GM19438 (cell line): ENCODE data around the gene DENND6B.

Source experiments
- ATAC-seq: cut with Tn5 transposase; IDR thresholded peaks from one replicate; pipeline ENCODE4 v1.9.1; 2021; ENCODE audit warnings: low read depth; ENCODE audit not compliant: unreplicated experiment

The DENND6B gene

DNA sequence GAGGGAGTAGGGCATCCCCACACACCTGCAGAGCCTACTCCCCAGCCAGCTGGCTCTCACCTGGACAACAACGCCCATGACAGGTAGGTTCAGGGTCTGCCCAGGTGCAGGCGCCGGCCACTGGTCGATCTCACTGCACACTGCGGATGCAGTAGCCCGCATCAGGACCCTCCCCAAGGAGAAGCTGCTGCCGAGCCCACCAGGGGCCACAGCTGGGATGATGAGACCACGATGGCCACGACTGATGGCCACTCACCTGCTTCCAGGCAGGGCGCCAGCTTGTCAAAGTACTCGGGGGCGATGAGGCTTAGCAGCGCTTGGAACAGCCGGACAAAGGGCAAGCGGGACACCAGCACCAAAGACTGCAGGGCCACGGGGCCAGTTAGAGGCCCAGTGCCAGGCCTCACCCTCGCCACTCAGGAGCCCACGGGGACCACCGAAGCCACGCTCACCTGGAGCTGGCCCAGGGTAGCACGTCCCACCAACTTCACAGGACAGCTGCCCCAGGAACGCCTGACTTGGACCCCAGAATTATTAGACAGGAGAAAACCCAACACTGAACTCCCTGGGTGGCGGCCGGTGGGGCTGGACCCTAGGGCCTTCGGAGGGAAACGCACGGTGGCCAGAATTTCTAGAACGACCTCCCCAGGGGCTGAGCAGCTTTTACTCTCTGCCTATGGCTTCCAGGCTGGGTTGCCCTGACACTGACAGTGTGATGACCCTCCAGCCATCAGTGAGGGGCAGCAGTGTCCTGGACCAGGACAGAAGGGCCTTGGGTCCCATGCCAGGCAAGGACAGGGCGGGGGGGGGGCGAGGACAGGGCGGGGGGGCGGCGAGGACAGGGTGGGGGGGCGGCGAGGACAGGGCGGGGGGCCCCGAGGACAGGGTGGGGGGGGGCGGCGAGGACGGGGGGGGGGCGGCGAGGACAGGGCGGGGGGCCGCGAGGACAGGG lies 10.4 kb downstream of the DENND6B start:
- ATAC-seq, result no peak

DNA sequence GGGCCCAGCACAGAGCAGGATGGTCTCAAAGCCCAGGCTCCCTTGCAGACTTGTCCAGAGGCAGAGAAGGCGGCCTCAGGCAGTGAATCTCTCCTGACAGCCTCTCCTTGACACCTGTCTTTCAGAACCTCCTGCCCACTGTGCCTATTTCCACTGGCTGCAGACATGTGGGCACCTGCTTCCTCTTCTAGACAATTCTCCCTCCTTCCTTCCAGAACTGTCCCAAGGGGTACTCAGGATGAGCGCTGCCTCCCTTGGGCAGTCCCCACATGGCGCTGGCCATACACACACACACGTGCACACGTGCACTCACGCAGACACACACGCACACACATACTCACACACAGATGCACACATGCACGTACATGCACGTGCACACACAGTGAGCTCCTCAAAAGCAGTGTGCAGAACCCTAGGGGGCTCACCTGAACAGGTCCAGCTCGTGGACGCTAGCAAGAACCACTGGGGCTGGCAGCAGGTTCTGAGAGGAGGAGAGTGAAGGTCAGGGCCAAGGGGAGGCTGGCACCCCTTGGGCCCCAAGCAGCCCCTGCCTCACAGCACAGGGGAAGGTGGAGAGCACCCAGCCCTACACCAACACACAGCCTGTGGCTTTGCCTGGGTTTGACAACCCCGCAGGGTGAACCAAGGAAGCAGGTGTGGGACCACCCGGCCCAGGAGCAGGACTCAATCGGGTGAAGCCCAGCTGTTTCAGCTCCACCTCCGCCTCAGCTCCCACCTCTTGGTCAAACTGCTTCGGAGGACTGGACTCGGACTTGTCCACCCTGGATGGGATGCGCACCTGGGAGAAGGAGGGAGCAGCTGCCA lies 11.3 kb downstream of the DENND6B start:
- ATAC-seq, result peak; percentile 5

DNA sequence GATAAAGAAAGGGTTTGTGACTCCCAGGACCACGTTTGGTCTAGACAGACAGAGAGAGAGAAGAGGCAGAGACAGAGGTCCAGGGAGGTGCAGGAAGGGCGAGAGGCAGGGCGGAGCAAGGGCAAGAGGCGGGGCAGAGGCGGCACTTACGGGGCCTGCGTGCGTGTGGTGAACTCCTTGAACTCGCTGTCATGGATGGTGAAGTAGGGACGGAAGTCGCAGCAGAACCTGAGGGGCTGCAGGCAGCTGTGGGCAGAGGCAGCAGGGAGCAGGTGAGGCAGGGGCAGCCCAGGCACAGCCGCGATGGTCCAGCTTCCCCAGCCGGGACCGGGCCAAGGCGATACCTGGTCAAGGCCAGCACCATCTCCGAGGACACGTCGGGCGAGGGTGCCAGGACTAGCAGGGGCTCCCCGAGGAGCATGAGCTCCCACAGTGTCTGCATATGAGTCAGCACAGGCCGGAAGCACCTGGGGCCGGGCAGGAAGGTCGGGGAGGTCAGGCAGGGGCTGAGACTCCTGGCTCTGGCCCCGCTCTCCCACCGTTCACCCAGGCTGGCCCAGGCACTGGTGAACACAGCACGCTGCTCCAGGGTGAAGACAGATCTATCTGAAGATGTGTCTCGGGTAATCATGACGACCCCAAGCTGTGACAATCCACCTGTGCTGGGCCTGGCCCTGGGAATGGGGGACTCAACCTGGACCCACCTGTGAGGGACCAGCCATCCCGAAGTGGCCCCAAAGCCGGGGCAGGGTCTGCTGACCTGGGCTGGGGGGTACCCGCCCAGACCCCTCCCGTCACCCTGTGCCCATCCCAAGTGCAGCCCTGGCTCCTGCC lies 12.1 kb downstream of the DENND6B start:
- peak; percentile 76 for ATAC-seq

DNA sequence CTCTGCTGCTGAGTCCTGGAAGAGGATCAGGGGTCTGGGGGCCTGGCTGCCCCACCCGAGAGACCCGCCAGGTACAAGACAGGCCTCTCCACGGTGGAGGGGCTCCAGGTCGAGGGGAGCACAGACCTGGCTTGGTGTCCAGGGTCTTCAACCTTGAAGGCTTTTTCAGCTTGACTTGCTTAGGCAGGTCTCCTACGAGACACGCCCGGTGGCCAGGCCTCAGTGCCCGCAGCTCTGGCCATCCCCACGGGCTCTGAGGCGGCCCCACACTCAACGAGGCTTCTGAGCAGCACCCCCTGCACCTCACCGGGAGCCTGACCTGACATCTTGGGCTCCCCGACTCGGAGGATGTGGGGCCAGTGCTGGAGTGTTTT lies 12.7 kb downstream of the DENND6B start:
- no peak for ATAC-seq

DNA sequence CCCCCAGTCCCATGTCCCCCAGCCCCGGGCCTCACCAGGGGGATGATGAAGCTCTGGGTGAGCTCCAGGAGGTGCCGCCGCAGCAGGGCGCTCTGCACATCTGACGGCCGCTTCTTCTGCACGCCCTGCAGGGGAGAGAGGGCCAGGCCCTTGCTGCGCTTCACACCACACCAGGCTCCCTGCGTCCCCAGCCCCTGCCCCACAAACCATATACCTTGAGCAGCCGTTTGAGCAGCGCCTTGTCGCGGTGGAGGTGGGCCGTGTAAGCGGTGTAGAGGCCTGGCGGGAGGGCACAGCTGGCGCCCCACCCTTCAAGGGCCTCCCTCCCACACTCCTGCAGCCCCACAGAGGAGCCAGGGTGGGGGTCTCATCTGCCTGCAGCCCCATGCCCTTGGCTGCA lies 13.2 kb downstream of the DENND6B start:
- ATAC-seq, result no peak

DNA sequence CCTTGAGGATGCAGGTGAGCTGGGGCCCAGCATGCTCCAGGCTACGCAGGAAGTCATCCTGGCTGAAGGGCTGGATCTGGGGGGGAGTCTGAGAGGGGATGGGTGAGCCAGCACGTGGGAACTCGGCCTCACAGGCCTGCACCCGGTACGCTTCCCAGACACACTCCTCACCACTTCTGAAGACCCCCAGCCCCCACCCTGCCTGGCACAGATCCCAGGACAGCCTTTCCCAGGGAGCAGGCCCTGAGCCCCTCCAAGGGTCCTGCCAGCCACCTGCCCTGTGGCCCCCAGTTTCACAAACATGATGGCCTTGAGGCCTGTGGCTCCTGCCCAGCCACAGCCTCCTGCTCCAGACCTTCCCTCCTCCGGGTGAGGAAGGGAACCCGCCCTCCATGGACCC lies 13.8 kb downstream of the DENND6B start:
- no peak for ATAC-seq

DNA sequence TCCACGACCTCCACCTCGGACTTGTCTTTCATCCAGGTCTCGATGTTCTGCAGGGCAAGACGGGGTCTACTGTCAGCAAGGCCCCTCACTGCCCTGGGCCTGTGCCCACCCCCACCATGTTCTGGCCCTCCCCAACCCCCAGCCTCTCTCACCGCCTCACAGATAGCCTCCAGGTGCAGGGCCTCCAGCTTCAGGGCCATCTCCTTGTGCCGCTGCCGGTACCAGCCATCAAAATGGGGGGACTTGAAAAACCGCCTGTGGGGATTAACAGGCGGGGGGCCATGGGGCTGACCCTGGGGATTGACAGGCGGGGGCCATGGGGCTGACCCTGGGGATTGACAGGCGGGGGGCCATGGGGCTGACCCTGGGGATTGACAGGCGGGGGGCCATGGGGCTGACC lies 14.4 kb downstream of the DENND6B start:
- ATAC-seq, result no peak

DNA sequence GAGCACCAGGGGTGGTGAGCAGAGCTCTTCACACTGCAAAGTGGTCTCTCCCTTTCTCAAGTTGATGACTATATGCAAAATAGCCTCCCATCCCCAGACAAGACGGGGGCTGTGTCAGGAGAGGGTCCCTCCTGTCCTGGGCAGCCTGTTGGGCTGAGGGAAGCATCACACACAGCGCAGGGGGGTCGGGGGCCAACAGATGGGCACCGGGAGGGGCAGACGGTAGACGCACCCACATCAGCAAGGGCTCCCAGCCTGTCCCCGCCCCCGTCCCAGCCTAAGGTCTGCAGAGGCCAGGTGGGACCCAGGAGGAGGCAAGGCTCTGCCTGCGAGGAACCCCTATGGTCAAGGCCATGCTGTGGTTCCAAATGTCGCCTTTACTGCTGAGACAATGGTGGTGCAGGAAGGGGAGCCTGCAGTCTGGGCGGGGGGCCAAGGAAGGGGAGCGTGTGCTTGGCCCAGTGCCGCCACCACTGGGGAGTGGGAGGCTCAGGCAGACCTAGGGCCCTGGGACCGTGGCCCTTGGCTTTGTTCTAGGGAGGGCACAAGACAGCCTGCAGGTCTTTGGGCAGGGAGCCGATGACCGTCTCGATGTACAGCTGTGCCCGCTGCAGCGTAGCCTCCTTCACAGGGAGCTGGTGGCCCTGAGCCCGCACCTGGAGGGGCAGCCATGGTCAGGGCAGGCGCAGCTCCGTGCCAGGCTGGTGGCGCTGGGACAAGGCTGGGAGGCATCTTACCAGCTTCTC lies 15.0 kb downstream of the DENND6B start:
- ATAC-seq, result no peak

DNA sequence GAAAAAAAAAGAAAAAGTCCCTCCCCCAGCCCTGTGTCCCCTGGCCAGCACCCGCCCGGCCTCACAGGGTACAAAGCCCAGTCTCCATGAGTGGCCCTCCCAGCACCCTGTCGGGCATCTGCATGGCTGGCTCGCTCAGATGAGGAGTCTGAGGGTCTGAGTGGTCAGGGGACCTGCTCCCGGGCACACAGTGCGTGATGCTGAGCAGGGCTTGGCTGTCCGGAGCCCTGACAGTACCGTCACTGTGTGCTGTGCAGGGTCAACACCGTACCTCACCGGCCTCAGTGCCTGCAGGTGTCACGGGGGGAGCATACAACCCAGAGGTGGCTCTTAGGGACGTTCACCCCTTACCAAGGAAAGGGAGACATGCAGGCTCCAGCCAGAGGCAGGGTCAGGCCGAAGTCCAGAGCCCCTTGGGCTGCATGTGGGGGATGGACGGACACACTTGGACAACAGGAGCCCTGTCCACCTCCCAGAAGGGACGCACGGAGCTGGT lies 15.8 kb downstream of the DENND6B start:
- no peak for ATAC-seq

DNA sequence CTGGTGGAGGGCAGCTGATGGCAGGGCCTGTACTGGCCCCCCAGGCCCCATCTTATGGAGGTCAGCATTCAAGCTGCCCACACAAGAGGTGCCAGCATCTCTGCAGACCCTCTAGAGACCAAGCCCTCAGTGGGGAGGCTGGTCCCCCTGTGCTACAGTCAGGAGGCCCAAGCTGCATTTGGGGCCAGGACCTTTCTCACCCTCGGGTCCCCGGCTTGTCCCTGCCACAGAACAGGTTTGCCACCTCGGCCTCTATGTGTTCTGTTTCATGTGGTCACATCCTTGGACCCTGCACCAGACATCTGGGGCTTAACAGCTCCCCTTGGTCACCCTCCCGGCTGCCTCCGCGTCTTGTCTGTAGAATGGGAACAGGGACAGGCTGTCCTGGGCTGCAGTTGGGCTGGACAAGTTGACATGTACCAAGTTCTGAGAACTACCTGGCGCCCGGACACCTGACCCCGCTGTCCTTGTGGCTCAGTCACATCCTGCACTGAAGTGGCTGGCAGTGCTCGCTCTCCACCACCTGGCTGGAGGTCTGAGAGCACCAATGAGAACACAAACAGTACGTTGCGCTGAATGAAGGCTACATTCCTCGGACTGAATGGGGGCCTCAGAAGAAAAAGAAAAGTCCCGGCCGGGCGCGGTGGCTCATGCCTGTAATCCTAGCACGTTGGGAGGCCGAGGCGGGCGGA lies 16.6 kb downstream of the DENND6B start:
- no peak for ATAC-seq

DNA sequence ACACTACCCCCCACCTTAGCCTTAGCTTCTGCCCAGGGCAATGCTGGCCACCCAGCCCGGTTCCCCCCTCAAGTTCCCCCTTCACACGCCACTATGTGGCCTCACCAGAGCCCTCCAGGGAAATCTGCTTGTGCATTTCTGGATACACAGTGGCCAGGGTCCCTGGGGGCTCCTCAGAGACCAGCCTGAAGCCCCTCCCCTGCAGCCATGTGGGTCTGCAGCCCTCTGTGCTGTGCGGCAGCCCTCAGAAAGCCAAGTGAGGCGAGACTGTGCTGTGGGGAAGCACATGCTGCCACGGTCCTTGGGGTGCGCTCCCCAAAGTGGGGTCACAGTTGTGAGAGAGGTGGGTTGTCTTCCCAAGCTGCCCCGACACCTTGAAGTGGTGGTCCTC lies 17.2 kb downstream of the DENND6B start:
- ATAC-seq, result no peak

DNA sequence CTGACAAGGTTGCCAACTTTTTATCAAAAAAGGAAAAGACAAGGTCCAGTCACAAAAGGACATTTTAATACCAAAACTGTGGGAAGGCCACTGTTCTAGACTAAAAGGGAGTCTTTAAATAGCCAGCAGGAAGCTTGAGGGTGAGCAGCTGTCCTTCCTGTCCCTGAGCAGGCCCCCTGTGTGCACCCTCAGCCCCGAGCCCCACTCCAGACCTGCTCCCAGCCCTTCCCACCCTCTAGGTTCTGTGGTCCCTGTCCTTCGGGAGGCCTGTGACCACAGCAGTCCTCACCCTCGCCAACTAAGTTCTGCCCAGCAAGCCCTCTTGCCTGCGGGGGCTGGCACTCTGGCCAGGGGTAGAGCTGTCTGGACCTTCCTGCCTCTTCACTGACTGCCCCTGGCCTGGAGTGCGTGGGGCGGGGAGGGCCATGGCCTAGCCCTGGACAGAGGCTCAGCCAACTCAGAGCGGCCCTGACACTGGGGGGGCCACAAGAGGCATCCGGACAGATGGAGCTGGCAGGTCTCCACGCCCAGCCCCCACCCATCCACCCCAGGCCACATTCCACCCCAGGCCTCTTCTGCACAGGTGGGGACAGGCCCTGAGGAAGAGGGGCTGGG lies 17.7 kb downstream of the DENND6B start:
- ATAC-seq, result no peak

DNA sequence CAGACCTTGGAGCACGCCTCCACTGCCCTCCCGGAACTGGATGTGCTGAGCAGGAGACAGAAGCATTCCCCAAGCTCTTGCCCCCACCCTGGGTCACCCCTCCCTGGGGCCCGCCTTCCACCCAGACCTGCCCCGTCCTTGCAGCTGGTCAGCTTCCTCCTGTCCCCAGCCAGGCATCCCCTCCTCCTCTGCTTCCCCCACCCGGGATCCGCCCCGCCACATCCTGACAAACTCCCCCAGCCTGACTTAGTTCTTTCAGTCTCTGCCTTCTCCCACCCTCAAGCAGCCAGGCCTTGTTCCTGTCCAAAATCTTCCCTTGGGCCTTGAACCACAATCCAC lies 18.2 kb downstream of the DENND6B start:
- ATAC-seq, result no peak

DNA sequence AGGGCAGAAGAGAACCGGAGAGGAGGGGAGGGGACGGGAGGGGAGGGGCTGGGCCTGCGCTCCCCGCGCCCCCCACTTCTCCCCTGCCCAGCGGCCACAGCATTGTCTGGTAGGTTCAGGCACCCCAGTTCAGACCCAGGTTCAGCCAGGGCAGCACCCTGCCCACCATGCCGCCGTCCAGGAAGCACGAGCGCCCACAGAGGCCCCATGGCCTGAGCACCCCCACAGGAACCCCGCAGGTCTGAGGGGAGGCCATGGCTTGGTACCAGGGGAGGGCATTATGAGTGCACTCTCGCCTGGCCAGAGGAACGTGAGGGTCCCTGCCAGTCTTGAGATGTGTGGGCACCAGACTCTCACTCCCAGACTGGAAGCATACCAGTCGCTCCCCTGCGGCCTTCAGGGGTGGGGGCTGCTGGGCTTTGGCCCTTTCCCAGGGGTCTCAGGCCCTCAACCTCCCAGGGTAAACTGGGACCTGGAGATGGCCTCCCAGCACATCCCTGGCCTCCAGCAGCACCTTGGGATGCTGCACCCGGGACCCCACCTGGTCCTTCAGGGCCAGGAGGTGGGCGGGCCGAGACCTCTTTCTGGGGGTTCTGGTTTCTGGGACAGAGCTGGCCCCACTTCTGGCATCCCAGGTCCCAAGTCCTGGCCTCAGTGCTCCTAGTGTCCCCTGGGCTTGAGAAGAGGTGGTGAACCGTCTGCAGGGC lies 18.8 kb downstream of the DENND6B start:
- no peak for ATAC-seq

DNA sequence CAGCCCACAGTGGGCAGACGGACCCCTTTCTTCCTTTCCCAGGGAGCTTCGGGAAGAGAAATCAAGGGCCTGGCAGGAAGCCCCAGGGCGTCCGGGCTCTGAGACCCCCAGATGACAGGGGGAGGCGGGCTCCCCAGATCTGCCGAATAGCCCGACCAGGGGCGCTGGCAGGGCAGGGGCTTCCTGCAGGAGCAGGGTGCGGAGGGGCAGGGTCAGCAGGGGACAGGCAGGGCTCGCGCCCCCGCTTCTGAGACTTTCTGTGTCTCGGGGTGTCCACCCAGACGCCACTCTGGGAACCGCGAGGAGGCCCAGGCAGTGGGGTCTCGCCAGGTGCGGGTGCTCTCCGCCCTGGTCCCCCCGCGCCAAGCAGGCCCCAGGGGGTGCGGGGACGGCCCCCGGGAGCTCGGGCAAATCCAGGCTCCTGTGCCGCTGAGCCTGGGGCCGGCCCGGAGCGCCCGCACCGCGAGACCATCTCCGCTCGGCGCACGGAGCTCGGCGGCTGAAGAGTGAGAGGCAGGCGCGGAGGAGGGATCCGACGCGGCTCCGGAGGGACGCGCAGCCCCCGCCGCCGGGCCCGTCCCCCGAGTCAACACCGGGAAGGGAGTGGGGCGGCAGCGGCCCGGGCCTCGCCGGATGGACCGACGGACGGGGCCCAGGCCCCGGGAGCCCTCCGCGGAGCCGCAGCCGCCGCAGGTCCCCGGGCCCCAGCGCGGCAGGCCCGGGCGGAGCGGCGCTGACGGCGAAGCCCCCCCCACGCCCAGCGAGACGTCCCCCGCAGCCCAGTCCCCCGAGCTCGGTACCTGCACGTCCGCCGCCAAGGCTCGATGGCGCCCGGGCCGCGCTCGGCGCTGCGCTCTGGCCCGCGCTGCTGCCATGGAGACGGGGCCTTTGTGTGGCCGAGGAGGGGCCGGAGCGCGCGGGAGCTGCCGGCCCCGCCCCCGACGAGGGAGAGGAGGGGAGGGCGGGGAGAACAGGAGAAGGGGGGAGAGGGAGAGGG lies 19.8 kb downstream of the DENND6B start, which contains the start of gene PLXNB2:
Gene PLXNB2, minus strand, starts transcription at position 894 of the 997 bp plus-strand sequence. CDS start 17,062 bp downstream, outside the sequence.
- no peak for ATAC-seq

DNA sequence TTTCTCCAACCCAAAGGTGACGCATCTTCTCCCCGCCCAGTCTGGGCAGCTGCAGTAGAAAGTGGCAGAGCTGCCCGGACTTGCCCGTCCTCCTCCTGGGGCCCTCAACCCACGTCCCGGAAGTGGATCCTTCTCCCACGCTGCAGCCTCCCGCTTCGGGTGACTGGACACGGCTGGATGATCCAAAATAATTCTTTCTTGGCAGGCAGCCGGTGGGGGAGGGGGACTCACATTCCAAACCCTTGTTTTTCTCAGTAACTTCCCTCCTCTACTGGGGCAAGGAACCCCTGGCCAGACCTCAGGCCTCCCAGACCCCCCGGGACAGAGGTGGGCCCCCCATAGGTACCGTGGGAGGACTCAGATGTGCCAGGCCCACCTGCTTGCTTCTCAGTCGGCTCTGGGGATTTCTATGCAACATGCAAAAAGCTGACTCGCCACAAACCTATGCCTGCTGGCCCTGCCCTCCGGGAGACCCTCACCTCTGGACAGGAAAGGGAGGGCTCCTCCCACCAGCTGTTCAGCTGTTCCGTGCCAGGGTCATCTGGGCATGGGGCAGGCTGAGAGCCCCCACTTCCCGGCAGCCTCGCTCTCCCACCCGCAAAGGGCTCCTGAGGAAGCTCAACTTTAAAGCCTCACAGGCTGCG lies 20.8 kb downstream of the DENND6B start:
- no peak for ATAC-seq
